Measurements from ENCODE around the gene ANXA2R. TPM values are rescaled to one million over a fixed set of nuclear protein-coding genes. Genes with fewer than 3 reads are reported as not detected.

ANXA2R gene
- total and polyA plus RNA-seq, 9 of the 15 experiments (the other 6 are each of a cell fraction or from before 2014, with no cell fraction given), result 2.1 to 4.8 (median 3.4) TPM

DNA sequence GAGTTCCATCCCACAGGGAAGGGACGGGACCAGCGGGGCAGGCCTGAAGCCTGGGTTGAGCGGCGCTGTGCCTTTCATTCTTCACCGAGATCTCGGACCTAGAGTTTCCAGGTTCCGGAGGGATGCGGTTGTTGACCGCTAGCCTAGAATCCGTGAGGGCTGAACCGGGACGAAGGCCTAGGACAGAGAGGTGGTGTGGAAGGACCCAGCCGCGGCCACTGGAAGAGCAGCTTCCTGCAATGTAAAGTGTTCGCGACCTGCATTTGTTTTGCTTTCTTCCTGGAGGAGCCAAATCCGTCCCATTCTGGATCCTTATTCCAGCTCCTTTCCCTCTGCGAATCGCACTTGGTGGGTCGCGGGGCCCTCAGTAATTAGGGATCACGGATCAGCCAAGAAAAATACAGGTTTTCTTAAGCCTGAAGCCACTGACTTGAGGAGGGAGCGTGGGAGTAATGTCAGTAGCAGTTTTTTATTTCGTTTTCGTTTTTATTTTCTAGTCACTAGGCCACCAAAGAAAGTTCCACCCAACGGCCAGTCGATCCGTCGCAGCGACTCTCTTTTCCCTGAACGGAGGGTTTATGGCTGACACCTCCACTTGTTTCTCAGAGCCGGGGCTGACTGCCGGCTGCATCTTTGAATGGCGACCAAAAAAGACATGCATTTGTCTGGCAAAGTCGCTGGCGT, 48.6 kb downstream of the ANXA2R start:
- Histone ChIP-seq H3K9me1 (ENCODE audit: control insufficient read depth, insufficient read depth, low read length) (no peaks in the 10 kb centered on the region), H3K9ac (ENCODE audit: insufficient read depth in 1 of 2, low read depth in 2 of 2, low read length in 2 of 2) (peak overlapping the region; percentile 82 to 95), H3K4me3 (peak overlapping the region; percentile 43), H3K27ac (ENCODE audit: extremely low read depth, low read depth, low read length) (peak overlapping the region; percentile 80), H2AFZ (ENCODE audit: low read depth, low read length) (peak overlapping the region; percentile 78), H3K27me3 (ENCODE audit: control insufficient read depth in 2 of 2, insufficient read depth in 2 of 2, low read length in 2 of 2) (no peaks in the 10 kb centered on the region), H3K36me3 (ENCODE audit: control insufficient read depth, insufficient read depth, low read length) (no peaks in the 10 kb centered on the region), H3K4me2 (ENCODE audit: insufficient read depth, low read length) (peak overlapping the region; percentile 87), H3K9me3 (replicated peaks; ENCODE audit: control insufficient read depth, insufficient read depth, low read depth, low read length) (peaks cover 10% of the 10 kb centered on the region), H4K20me1 (replicated peaks; ENCODE audit: control insufficient read depth, insufficient read depth, low read length) (no peaks in the 10 kb centered on the region), H3K79me2 (ENCODE audit: control insufficient read depth, insufficient read depth, low read length) (peaks cover 29% of the 10 kb centered on the region), H3K4me1 (replicated peaks in 1 of 2; ENCODE audit: control insufficient read depth in 2 of 2, insufficient read depth in 2 of 2, low read length in 2 of 2) (peaks cover 10 to 26% of the 10 kb centered on the region in 2 experiments; a peak in 4 of 5 replicates)
- FAIRE-seq (no peak), DNase-seq (ENCODE audit: extremely low read depth in 1 of 4, low spot score in 3 of 4) (peak in 2 of 4 experiments; percentile 25 to 50), ATAC-seq (no peak)
- in situ Hi-C loops (cut with MboI) (no loop called here), intact Hi-C loops (cut with micrococcal nuclease) (loop anchor here (1.0 to 5.0 kb wide), 2 partner anchors 9 to 79 kb away; no protein-coding TSS in a partner anchor)
- POLR2A ChIA-PET, result interaction anchor here (0.6 to 1.8 kb wide), 7 partner anchors 16 to 768 kb away, joined by 3 to 8 read pairs (median 3); no protein-coding TSS in a partner anchor
- 35% methylated on average over 36 of the region's 36 CpGs for WGBS (ENCODE audit: insufficient coverage, low coverage, missing lambda C conversion rate)
- CTCF ChIA-PET (ENCODE audit: low intra/inter-chr PET ratio), result no interaction called here
- no TSS peak for BruUV-seq (replicated peaks)
- TF ChIP-seq, protein P1, sequence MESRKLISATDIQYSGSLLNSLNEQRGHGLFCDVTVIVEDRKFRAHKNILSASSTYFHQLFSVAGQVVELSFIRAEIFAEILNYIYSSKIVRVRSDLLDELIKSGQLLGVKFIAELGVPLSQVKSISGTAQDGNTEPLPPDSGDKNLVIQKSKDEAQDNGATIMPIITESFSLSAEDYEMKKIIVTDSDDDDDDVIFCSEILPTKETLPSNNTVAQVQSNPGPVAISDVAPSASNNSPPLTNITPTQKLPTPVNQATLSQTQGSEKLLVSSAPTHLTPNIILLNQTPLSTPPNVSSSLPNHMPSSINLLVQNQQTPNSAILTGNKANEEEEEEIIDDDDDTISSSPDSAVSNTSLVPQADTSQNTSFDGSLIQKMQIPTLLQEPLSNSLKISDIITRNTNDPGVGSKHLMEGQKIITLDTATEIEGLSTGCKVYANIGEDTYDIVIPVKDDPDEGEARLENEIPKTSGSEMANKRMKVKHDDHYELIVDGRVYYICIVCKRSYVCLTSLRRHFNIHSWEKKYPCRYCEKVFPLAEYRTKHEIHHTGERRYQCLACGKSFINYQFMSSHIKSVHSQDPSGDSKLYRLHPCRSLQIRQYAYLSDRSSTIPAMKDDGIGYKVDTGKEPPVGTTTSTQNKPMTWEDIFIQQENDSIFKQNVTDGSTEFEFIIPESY (CRISPR knock-in tag; IDR thresholded peaks at IDR 0.05), result peak; percentile 77; the same call in 1 of the 2 replicates
- TF ChIP-seq SIN3A (IDR thresholded peaks at IDR 0.05; ENCODE audit: borderline replicate concordance in 2 of 2, control insufficient read depth in 1 of 2, low read depth in 2 of 2, low read length in 2 of 2) (no peak), YY1 (IDR thresholded peaks at IDR 0.05; ENCODE audit: borderline replicate concordance in 1 of 3, control insufficient read depth in 1 of 3, extremely low read depth in 1 of 3, insufficient read depth in 3 of 3, insufficient read length in 1 of 3, insufficient replicate concordance in 2 of 3, low read depth in 1 of 3, low read length in 2 of 3) (peak in 1 of 3 experiments; percentile 71), ZNF197 (CRISPR knock-in tag; IDR thresholded peaks at IDR 0.05; ENCODE audit: low read depth) (0 out of 2 replicates have a peak, but pooled peaks have one; percentile 52), KDM5B (IDR thresholded peaks at IDR 0.05; ENCODE audit: insufficient replicate concordance, low read depth, low read length) (peak; percentile 7), SP1 (CRISPR knock-in tag; IDR thresholded peaks at IDR 0.05) (0 out of 2 replicates have a peak, but pooled peaks have one; percentile 14), ZNF347 (CRISPR knock-in tag; IDR thresholded peaks at IDR 0.05; ENCODE audit: low read depth) (no peak), GABPB1 (CRISPR knock-in tag; IDR thresholded peaks at IDR 0.05) (0 out of 2 replicates have a peak, but pooled peaks have one; percentile 25), POLR2B (IDR thresholded peaks at IDR 0.05; ENCODE audit: low read depth, partially characterized antibody) (peak; percentile 4), ZNF253 (CRISPR knock-in tag; conservative IDR thresholded peaks at IDR 0.05) (no peak), ETV5 (CRISPR knock-in tag; IDR thresholded peaks at IDR 0.05; ENCODE audit: low read depth) (peak; percentile 78; the same call in 1 of the 2 replicates)
- TF ChIP-seq, protein P2, sequence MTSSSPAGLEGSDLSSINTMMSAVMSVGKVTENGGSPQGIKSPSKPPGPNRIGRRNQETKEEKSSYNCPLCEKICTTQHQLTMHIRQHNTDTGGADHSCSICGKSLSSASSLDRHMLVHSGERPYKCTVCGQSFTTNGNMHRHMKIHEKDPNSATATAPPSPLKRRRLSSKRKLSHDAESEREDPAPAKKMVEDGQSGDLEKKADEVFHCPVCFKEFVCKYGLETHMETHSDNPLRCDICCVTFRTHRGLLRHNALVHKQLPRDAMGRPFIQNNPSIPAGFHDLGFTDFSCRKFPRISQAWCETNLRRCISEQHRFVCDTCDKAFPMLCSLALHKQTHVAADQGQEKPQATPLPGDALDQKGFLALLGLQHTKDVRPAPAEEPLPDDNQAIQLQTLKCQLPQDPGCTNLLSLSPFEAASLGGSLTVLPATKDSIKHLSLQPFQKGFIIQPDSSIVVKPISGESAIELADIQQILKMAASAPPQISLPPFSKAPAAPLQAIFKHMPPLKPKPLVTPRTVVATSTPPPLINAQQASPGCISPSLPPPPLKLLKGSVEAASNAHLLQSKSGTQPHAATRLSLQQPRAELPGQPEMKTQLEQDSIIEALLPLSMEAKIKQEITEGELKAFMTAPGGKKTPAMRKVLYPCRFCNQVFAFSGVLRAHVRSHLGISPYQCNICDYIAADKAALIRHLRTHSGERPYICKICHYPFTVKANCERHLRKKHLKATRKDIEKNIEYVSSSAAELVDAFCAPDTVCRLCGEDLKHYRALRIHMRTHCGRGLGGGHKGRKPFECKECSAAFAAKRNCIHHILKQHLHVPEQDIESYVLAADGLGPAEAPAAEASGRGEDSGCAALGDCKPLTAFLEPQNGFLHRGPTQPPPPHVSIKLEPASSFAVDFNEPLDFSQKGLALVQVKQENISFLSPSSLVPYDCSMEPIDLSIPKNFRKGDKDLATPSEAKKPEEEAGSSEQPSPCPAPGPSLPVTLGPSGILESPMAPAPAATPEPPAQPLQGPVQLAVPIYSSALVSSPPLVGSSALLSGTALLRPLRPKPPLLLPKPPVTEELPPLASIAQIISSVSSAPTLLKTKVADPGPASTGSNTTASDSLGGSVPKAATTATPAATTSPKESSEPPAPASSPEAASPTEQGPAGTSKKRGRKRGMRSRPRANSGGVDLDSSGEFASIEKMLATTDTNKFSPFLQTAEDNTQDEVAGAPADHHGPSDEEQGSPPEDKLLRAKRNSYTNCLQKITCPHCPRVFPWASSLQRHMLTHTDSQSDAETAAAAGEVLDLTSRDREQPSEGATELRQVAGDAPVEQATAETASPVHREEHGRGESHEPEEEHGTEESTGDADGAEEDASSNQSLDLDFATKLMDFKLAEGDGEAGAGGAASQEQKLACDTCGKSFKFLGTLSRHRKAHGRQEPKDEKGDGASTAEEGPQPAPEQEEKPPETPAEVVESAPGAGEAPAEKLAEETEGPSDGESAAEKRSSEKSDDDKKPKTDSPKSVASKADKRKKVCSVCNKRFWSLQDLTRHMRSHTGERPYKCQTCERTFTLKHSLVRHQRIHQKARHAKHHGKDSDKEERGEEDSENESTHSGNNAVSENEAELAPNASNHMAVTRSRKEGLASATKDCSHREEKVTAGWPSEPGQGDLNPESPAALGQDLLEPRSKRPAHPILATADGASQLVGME (CRISPR knock-in tag; IDR thresholded peaks at IDR 0.05), result no peak

Data from K562 (cell line).